CD4-positive, alpha-beta T cell (primary cell): Measurements from ENCODE around the gene CCDC102A. TPM values are rescaled to one million over a fixed set of nuclear protein-coding genes. Genes with fewer than 3 reads are reported as not detected.
A peak's percentile ranks its signal among the peaks of the same experiment; 100 is the strongest.

Experiments used
- ATAC-seq: fragments of 200-7000 bp; cut with Tn5 transposase; one replicate; pipeline ENCODE4 v1.10.0; 2022; ENCODE audit warnings: mild to moderate bottlenecking; ENCODE audit not compliant: poor library complexity
- CTCF ChIA-PET: fragments of 350-600 bp; sonication (Branson Sonifier 250); formaldehyde crosslinking; loops from one replicate; lab custom pipeline; 2021; ENCODE audit warnings: antibody characterized with exemption, inconsistent platforms; lab: Charles Lee
- POLR2A ChIA-PET: fragments of 350-600 bp; sonication (Branson Sonifier 250); formaldehyde crosslinking; loops from one replicate; lab custom pipeline; 2021; ENCODE audit warnings: antibody characterized with exemption, inconsistent platforms; lab: Charles Lee
- DNase-seq, 14 experiments: peaks; one replicate each; pipeline ENCODE4 v3.0.0-alpha.2; 2013 to 2020; ENCODE audit warnings: mixed read lengths in 2 of 14
- H3K27ac ChIP-seq, 2 donors: one replicate each; pipeline versions ENCODE4 v1.5.1 to v1.7.0; 2013; ENCODE audit warnings: low read length in 2 of 2, low read depth in 1 of 2, mild to moderate bottlenecking in 1 of 2
- H3K27me3 ChIP-seq, 2 experiments: 1 replicate in 1 of 2; 2 replicates in 1 of 2; pipeline versions ENCODE4 v1.6.1 to v1.7.0; 2013; ENCODE audit warnings: low read length in 2 of 2, control low read depth in 1 of 2, mild to moderate bottlenecking in 1 of 2, moderate library complexity in 1 of 2; ENCODE audit not compliant: insufficient read depth in 2 of 2, control insufficient read depth in 1 of 2
- H3K36me3 ChIP-seq: one replicate; pipeline ENCODE4 v1.6.1; 2013; ENCODE audit warnings: low read length, control low read depth; ENCODE audit not compliant: insufficient read depth
- H3K4me1 ChIP-seq: one replicate; pipeline ENCODE4 v1.6.1; 2013; ENCODE audit warnings: low read length, control low read depth; ENCODE audit not compliant: insufficient read depth
- H3K4me3 ChIP-seq: one replicate; pipeline ENCODE4 v1.5.1; 2013; ENCODE audit warnings: mild to moderate bottlenecking, low read length, moderate library complexity
- H3K9me3 ChIP-seq, 2 experiments: 1 replicate in 1 of 2; 2 replicates in 1 of 2; pipeline versions ENCODE4 v1.6.1 to v1.7.0; 2013; ENCODE audit warnings: low read length in 2 of 2, mild to moderate bottlenecking in 2 of 2, control low read depth in 1 of 2, moderate library complexity in 1 of 2; ENCODE audit not compliant: control insufficient read depth in 1 of 2, insufficient read depth in 1 of 2
- H3K27ac Mint-ChIP-seq: one replicate; pipeline ENCODE4 v1.8.0; 2020; ENCODE audit warnings: mixed read lengths
- H3K27me3 Mint-ChIP-seq: one replicate; pipeline ENCODE4 v1.8.0; 2021; ENCODE audit warnings: mixed read lengths
- H3K36me3 Mint-ChIP-seq: one replicate; pipeline ENCODE4 v1.8.0; 2021; ENCODE audit warnings: low read depth, mixed read lengths
- H3K4me1 Mint-ChIP-seq: one replicate; pipeline ENCODE4 v1.8.0; 2021; ENCODE audit warnings: low read depth, mixed read lengths
- H3K4me3 Mint-ChIP-seq: one replicate; pipeline ENCODE4 v1.8.0; 2020; ENCODE audit warnings: mild to moderate bottlenecking, mixed read lengths
- H3K9me3 Mint-ChIP-seq: one replicate; pipeline ENCODE4 v1.8.0; 2020; ENCODE audit warnings: mixed read lengths
- intact Hi-C, 2 experiments: fragments of 100-400 bp; cut with DNase I in 1 of 2; cut with micrococcal nuclease in 1 of 2; formaldehyde crosslinking; loops; one replicate each; pipeline versions ENCODE4 v1.15.1 to v1.9.0; 2023 to 2025; cut with DNase I, micrococcal nuclease
- total RNA-seq, 174 experiments: library from RNA in 2 of 174; stranded (reverse) in 2 of 174; gene quantifications; one replicate each; pipeline ENCODE4 v1.2.3 and lab custom pipeline; 2021 to 2026
- TF ChIP-seq, protein P1 (sequence below): fragments of 200-600 bp; IDR thresholded peaks from one replicate; pipeline ENCODE4 v1.8.0; 2022; ENCODE audit warnings: antibody characterized with exemption, mild to moderate bottlenecking

Gene CCDC102A
- total RNA-seq, 2 experiments from 2014 or later = 2.0 TPM

DNA sequence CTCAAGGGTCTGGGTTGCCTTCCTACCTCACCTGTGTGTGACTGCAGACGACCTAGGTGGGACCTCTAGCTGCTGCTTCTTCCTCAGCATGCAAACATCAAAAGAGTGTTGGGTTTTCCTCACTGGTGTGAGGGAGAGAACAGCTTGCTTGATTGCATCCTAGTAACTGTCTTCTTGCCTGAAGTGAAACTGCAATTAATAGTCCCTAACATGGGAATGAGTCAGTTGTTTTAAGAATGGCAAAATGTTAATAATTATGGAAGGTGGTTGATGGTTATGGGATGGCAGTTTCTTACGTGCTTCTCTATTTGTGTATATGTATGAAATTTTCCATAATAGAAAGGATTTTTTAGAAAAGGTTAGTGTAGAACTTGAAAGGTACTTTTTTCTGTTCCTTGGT is 68.0 kb downstream of the CCDC102A start:
- peaks cover 81% of the 10 kb centered on the region for H3K36me3 ChIP-seq
- ChIA-PET POLR2A (no interaction called here), CTCF (no interaction called here)
- peaks cover 87% of the 10 kb centered on the region for H3K36me3 Mint-ChIP-seq
- H3K4me1 Mint-ChIP-seq = peaks cover 30% of the 10 kb centered on the region
- H3K4me1 ChIP-seq = peaks cover 24% of the 10 kb centered on the region
- no peak overlapping the region for H3K4me3 ChIP-seq
- no peak overlapping the region for H3K4me3 Mint-ChIP-seq
- TF ChIP-seq, protein P1, sequence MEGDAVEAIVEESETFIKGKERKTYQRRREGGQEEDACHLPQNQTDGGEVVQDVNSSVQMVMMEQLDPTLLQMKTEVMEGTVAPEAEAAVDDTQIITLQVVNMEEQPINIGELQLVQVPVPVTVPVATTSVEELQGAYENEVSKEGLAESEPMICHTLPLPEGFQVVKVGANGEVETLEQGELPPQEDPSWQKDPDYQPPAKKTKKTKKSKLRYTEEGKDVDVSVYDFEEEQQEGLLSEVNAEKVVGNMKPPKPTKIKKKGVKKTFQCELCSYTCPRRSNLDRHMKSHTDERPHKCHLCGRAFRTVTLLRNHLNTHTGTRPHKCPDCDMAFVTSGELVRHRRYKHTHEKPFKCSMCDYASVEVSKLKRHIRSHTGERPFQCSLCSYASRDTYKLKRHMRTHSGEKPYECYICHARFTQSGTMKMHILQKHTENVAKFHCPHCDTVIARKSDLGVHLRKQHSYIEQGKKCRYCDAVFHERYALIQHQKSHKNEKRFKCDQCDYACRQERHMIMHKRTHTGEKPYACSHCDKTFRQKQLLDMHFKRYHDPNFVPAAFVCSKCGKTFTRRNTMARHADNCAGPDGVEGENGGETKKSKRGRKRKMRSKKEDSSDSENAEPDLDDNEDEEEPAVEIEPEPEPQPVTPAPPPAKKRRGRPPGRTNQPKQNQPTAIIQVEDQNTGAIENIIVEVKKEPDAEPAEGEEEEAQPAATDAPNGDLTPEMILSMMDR = no peak
- intact Hi-C loops = loop anchor here in 1 of 2 experiments (10.0 kb wide), 1 partner anchor 534 kb away; the partner anchor contains the start of gene HERPUD1
- no peaks in the 10 kb centered on the region for H3K9me3 Mint-ChIP-seq
- H3K27ac ChIP-seq = no peak overlapping the region
- DNase-seq = no peak
- no peaks in the 10 kb centered on the region for H3K9me3 ChIP-seq
- ATAC-seq = no peak
- H3K27me3 Mint-ChIP-seq = no peaks in the 10 kb centered on the region
- H3K27me3 ChIP-seq = no peaks in the 10 kb centered on the region
- no peak overlapping the region for H3K27ac Mint-ChIP-seq

DNA sequence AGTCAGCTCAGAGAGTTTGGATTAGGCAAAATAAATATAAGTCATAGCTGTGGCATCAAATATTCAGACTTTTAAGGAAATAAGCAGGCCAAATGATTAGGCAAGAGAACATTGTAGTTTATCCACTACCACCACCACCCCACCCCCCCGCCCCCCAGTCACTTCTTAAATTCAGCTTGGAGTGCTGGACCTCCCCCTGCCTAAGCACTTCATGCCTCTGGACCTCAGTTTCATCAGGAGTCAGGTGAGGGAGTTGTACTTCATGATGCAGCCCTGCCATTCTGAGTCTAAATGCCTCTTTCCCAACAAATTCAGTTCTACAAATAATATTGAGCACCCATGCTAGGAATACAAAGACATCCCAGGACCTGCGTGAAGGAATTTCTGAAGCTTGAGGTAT is 71.8 kb downstream of the CCDC102A start:
- POLR2A ChIA-PET = interaction anchor here (1.2 to 2.3 kb wide), 3 partner anchors 17 to 185 kb away, joined by 3 to 12 read pairs (median 3); partner anchors contain the start of genes CIAPIN1 and COQ9
- ATAC-seq (no peak), DNase-seq (no peak)
- Histone ChIP-seq H3K4me3 (no peak overlapping the region), H3K4me1 (peaks cover 32% of the 10 kb centered on the region), H3K9me3 (no peaks in the 10 kb centered on the region), H3K36me3 (peaks cover 65% of the 10 kb centered on the region), H3K27ac (no peak overlapping the region), H3K27me3 (no peaks in the 10 kb centered on the region)
- CTCF ChIA-PET = no interaction called here
- Mint-ChIP-seq H3K36me3 (peaks cover 85% of the 10 kb centered on the region), H3K27ac (peak overlapping the region; percentile 92), H3K27me3 (no peaks in the 10 kb centered on the region), H3K9me3 (no peaks in the 10 kb centered on the region), H3K4me1 (peaks cover 43% of the 10 kb centered on the region), H3K4me3 (peak overlapping the region; percentile 100)
- TF ChIP-seq, protein P1 = no peak
- intact Hi-C loops = loop anchor here in 1 of 2 experiments (5.0 to 10.0 kb wide), 4 partner anchors 162 to 530 kb away; partner anchors contain the start of genes HERPUD1, PSME3IP1 and RSPRY1

DNA sequence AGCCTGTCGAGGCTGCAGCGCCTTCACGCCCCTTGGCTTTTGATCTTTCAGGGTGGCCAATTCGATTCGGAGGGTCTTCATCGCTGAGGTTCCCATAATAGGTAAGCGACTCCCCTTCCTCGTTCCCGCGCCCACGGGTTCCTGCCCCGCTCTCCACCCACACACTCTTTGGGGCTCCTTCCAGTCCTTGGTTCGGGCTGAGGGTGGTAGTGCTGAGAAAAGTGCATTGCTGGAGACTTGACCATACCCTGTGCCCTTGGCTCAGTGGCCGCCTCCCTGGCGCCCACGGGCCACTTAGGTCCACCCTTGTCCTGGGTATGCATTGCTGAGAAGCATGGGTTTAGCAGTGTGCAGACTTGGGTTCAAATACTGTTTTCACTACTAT is 73.4 kb downstream of the CCDC102A start:
- ChIA-PET POLR2A (interaction anchor here (0.8 to 4.6 kb wide), 20 partner anchors 9 to 277 kb away, joined by 3 to 82 read pairs (median 6); partner anchors contain the start of genes ARL2BP, CCDC102A, CIAPIN1 and COQ9), CTCF (interaction anchor here (1.0 to 2.4 kb wide), 14 partner anchors 8 to 272 kb away, joined by 3 to 55 read pairs (median 6); partner anchors contain the start of genes CIAPIN1, COQ9, DOK4 and KATNB1)
- peaks cover 32% of the 10 kb centered on the region for H3K4me1 ChIP-seq
- no peaks in the 10 kb centered on the region for H3K9me3 ChIP-seq
- H3K36me3 ChIP-seq = peaks cover 64% of the 10 kb centered on the region
- intact Hi-C loops = loop anchor here in 1 of 2 experiments (1.0 to 10.0 kb wide), 6 partner anchors 16 to 528 kb away; partner anchors contain the start of genes CIAPIN1, COQ9, DOK4 and HERPUD1
- TF ChIP-seq, protein P1 = no peak
- H3K27ac ChIP-seq = peak overlapping the region in 1 of 2 donors; percentile 52
- peak overlapping the region; percentile 79 for H3K4me3 ChIP-seq
- H3K4me1 Mint-ChIP-seq = peaks cover 43% of the 10 kb centered on the region
- peaks cover 75% of the 10 kb centered on the region for H3K36me3 Mint-ChIP-seq
- H3K4me3 Mint-ChIP-seq = peak overlapping the region; percentile 100
- DNase-seq (no peak), ATAC-seq (peak; percentile 15)
- peak overlapping the region; percentile 92 for H3K27ac Mint-ChIP-seq
- H3K27me3 Mint-ChIP-seq = no peaks in the 10 kb centered on the region
- H3K27me3 ChIP-seq = no peaks in the 10 kb centered on the region
- no peaks in the 10 kb centered on the region for H3K9me3 Mint-ChIP-seq
